MM.1S (cell line): Measurements from ENCODE around the gene SEL1L.

Source experiments
- CTCF ChIP-seq: fragments of 300-600 bp; sonication (generic); IDR thresholded peaks from 2 replicates; pipeline ENCODE4 v1.5.1; 2016; ENCODE audit warnings: antibody characterized with exemption, low read length, mixed read lengths
- EZH2 ChIP-seq: fragments of 300-600 bp; sonication (generic); optimal IDR thresholded peaks from 2 replicates; pipeline ENCODE3; 2017; ENCODE audit warnings: low read depth, mild to moderate bottlenecking, antibody characterized with exemption, low read length, mixed read lengths

GRCh38 chr14:81537193-81537592, 3.5 kb upstream of the SEL1L start:
- TF ChIP-seq CTCF (no peak), EZH2 (no peak)
